ENCODE data around the gene RNPEPL1. TPM values are rescaled to one million over a fixed set of nuclear protein-coding genes. Genes with fewer than 3 reads are reported as not detected.

RNPEPL1 gene
- total RNA-seq, 4 donors from 2014 or later = 85.0 to 175 (median 154) TPM

- Histone ChIP-seq H3K4me1 (peaks cover 4 to 33% (median 21%) of the 10 kb centered on the region in 4 donors), H3K27me3 (no peaks in the 10 kb centered on the region), H3K36me3 (peaks cover 0 to 18% (median 0%) of the 10 kb centered on the region in 3 donors), H3K27ac (no peak overlapping the region), H3K9me3 (no peaks in the 10 kb centered on the region), H3K4me3 (peak overlapping the region; percentile 25 to 60 (median 43))
- DNase-seq = peak in 1 of 3 donors; percentile 47
- TF ChIP-seq CTCF (IDR thresholded peaks at IDR 0.05) (no peak), POLR2A (IDR thresholded peaks at IDR 0.05) (no peak)
These were observed 11.1 kb upstream of the RNPEPL1 start for GRCh38 chr2:240557101-240557751.

- peaks cover 0 to 12% (median 0%) of the 10 kb centered on the region in 3 donors for H3K36me3 ChIP-seq
- H3K27me3 ChIP-seq = no peaks in the 10 kb centered on the region
- H3K9me3 ChIP-seq = no peaks in the 10 kb centered on the region
- no peak for TF ChIP-seq CTCF (IDR thresholded peaks at IDR 0.05)
- no peak for TF ChIP-seq POLR2A (IDR thresholded peaks at IDR 0.05)
- peak within 1 kb of the TSS; percentile 25 to 60 (median 43) for H3K4me3 ChIP-seq
- peaks cover 4 to 37% (median 23%) of the 10 kb centered on the region in 4 donors for H3K4me1 ChIP-seq
- peak; percentile 41 to 84 (median 75) for DNase-seq
- no peak within 1 kb of the TSS for H3K27ac ChIP-seq
These were observed 10.5 kb upstream of the RNPEPL1 start, which contains the start of gene ANKMY1 for GRCh38 chr2:240557808-240558207. ANKMY1 (minus strand) TSS chr2:240557988; CDS start chr2:240557335, 653 bp downstream.

- Histone ChIP-seq H3K36me3 (peaks cover 0 to 8% (median 0%) of the 10 kb centered on the region in 3 donors), H3K27ac (no peak overlapping the region), H3K27me3 (no peaks in the 10 kb centered on the region), H3K4me1 (peaks cover 4 to 37% (median 23%) of the 10 kb centered on the region in 4 donors), H3K4me3 (peak overlapping the region in 3 of 4 donors; percentile 41 to 60 (median 45)), H3K9me3 (no peaks in the 10 kb centered on the region)
- TF ChIP-seq CTCF (IDR thresholded peaks at IDR 0.05) (no peak), POLR2A (IDR thresholded peaks at IDR 0.05) (no peak)
- peak in 2 of 3 donors; percentile 10 to 47 for DNase-seq
These were observed 10.0 kb upstream of the RNPEPL1 start for GRCh38 chr2:240558236-240558761.

- Histone ChIP-seq H3K9me3 (no peaks in the 10 kb centered on the region), H3K4me1 (peaks cover 4 to 40% (median 23%) of the 10 kb centered on the region in 4 donors), H3K36me3 (peaks cover 0 to 6% (median 0%) of the 10 kb centered on the region in 3 donors), H3K27me3 (no peaks in the 10 kb centered on the region), H3K27ac (no peak overlapping the region), H3K4me3 (no peak overlapping the region)
- TF ChIP-seq CTCF (IDR thresholded peaks at IDR 0.05) (no peak), POLR2A (IDR thresholded peaks at IDR 0.05) (no peak)
- DNase-seq = peak in 1 of 3 donors; percentile 12
These were observed 9.0 kb upstream of the RNPEPL1 start for GRCh38 chr2:240559286-240559685.

- H3K36me3 ChIP-seq = no peaks in the 10 kb centered on the region
- H3K4me1 ChIP-seq = peaks cover 4 to 45% (median 31%) of the 10 kb centered on the region in 4 donors
- no peaks in the 10 kb centered on the region for H3K9me3 ChIP-seq
- peak within 1 kb of the TSS; percentile 81 to 98 (median 90) for H3K4me3 ChIP-seq
- TF ChIP-seq CTCF (IDR thresholded peaks at IDR 0.05) (peak in 1 of 6 experiments; percentile 4), POLR2A (IDR thresholded peaks at IDR 0.05) (peak; percentile 92 to 97)
- peak within 1 kb of the TSS; percentile 97 to 100 (median 99) for H3K27ac ChIP-seq
- H3K27me3 ChIP-seq = no peaks in the 10 kb centered on the region
- peak; percentile 90 to 97 (median 96) for DNase-seq
These were observed 8.2 kb upstream of the RNPEPL1 start, which contains the start of gene DUSP28 for GRCh38 chr2:240560084-240560479. DUSP28 (plus strand) TSS chr2:240560357; CDS start chr2:240560685, 328 bp downstream.

All from Peyer's patch (tissue), 4 donors.